OCI-LY1 (cell line): ENCODE data around the gene SOCS7.

Experiments
- H2AFZ ChIP-seq: fragments of 200-600 bp; sonication (generic), shearing (Covaris generic); 2 replicates; pipeline ENCODE4 v1.6.0; 2014; ENCODE audit warnings: antibody characterized with exemption, mild to moderate bottlenecking, low read length
- H3F3A ChIP-seq: fragments of 200-600 bp; sonication (generic), shearing (Covaris generic); 2 replicates; pipeline ENCODE4 v1.6.0; 2014; ENCODE audit warnings: mild to moderate bottlenecking, antibody characterized with exemption, low read length, moderate library complexity; ENCODE audit not compliant: insufficient read depth
- H3K27ac ChIP-seq: fragments of 200-600 bp; sonication (generic); 2 replicates; pipeline ENCODE4 v1.5.1; 2014; ENCODE audit warnings: low read length, mixed run types, mild to moderate bottlenecking, low read depth; ENCODE audit not compliant: poor library complexity, severe bottlenecking
- H3K27me3 ChIP-seq: fragments of 200-600 bp; sonication (generic); 2 replicates; pipeline ENCODE4 v1.6.0; 2014; ENCODE audit warnings: antibody characterized with exemption, mild to moderate bottlenecking, low read length, moderate library complexity; ENCODE audit not compliant: insufficient read depth
- H3K36me3 ChIP-seq: fragments of 200-600 bp; sonication (generic); 2 replicates; pipeline ENCODE4 v1.6.1; 2014; ENCODE audit warnings: mild to moderate bottlenecking, antibody characterized with exemption, low read length, moderate library complexity, mixed read lengths; ENCODE audit not compliant: insufficient read depth
- H3K4me1 ChIP-seq: fragments of 200-600 bp; sonication (generic); 2 replicates; pipeline ENCODE4 v1.5.1; 2014; ENCODE audit warnings: mild to moderate bottlenecking, low read length, moderate library complexity; ENCODE audit not compliant: insufficient read depth, severe bottlenecking
- H3K4me2 ChIP-seq: fragments of 200-600 bp; sonication (generic), shearing (Covaris generic); 2 replicates; pipeline ENCODE4 v1.6.1; 2014; ENCODE audit warnings: low read length
- H3K4me3 ChIP-seq: fragments of 200-600 bp; sonication (generic); 2 replicates; pipeline ENCODE4 v1.5.1; 2014; ENCODE audit warnings: low read length, low read depth, mild to moderate bottlenecking, mixed read lengths; ENCODE audit not compliant: poor library complexity, severe bottlenecking
- H3K79me2 ChIP-seq: fragments of 200-600 bp; shearing (Covaris generic); 2 replicates; pipeline ENCODE4 v1.6.1; 2016; ENCODE audit warnings: mixed run types, low read length, mixed read lengths; ENCODE audit not compliant: insufficient read depth
- H3K9ac ChIP-seq: fragments of 200-600 bp; sonication (generic), shearing (Covaris generic); 2 replicates; pipeline ENCODE4 v1.6.1; 2014; ENCODE audit warnings: mild to moderate bottlenecking, low read length, mixed read lengths
- H3K9me2 ChIP-seq: fragments of 200-600 bp; sonication (generic), shearing (Covaris generic); 2 replicates; pipeline ENCODE4 v1.6.1; 2014; ENCODE audit warnings: low read depth, mild to moderate bottlenecking, low read length, mixed read lengths
- H3K9me3 ChIP-seq: fragments of 200-600 bp; shearing (Covaris generic); 2 replicates; pipeline ENCODE4 v1.6.1; 2014; ENCODE audit warnings: low read length, mixed read lengths
- H4K20me1 ChIP-seq: fragments of 200-600 bp; sonication (generic), shearing (Covaris generic); 2 replicates; pipeline ENCODE4 v1.6.0; 2016; ENCODE audit warnings: mild to moderate bottlenecking, low read length; ENCODE audit not compliant: insufficient read depth
- EZH2 ChIP-seq: fragments of 200-600 bp; sonication (generic), shearing (Covaris generic); IDR thresholded peaks from 2 replicates; pipeline ENCODE4 v1.8.0; 2017; ENCODE audit warnings: borderline replicate concordance, mixed run types, mild to moderate bottlenecking, antibody characterized with exemption, low read length, moderate library complexity, mixed read lengths
- TF ChIP-seq, protein P1 (sequence below): fragments of 200-600 bp; sonication (generic), shearing (Covaris generic); IDR thresholded peaks from 2 replicates; pipeline ENCODE4 v1.5.1; 2017; ENCODE audit warnings: mild to moderate bottlenecking, antibody characterized with exemption, low read length, moderate library complexity, mixed read lengths

The SOCS7 gene

DNA sequence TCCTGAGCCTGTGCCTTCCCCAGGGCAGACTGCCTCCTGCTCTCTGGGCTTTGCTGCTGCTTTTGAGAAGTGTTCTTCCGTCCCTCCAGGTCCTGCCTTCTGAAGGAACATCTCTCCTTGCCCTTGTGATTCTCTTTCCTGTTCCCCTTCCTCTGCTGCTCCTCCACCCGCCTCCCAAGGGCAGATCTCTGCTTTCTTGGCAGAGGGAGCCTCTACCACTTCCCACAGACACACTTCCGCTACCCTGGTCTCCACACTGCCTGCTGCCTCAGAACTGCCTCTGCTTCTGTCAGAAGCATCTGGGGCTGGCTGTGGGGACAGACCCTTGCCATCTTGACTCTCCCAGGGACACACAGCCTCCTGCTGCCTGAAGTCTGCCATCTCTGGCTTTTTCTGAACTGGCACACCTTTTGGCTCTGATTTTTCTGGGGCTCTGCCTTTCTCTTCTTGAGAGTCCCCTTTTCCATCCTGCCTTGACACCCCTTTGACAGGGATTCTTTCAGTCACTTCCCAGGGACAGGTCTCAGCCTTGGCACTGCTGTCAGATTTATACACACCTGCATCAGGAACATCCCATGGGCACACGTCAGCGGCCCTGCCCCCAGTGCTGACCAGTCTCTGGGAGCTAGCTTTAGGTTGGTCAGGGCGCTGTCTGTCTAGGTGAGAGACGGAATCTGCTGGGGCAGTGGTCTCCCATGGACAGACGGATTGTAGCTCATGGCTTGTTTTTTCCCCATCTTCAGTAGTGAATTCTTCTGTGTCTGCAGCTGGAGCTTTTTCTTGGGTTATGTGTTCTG, 24.4 kb upstream of the SOCS7 start:
- Histone ChIP-seq H3K9ac (no peak overlapping the region), H3K27me3 (no peaks in the 10 kb centered on the region), H4K20me1 (no peaks in the 10 kb centered on the region), H3F3A (no peaks in the 10 kb centered on the region), H3K4me3 (no peak overlapping the region), H3K27ac (no peak overlapping the region), H3K4me2 (no peak overlapping the region), H2AFZ (no peak overlapping the region), H3K4me1 (peaks cover 11% of the 10 kb centered on the region), H3K79me2 (no peaks in the 10 kb centered on the region), H3K9me3 (no peaks in the 10 kb centered on the region), H3K9me2 (no peaks in the 10 kb centered on the region), H3K36me3 (peaks cover 20% of the 10 kb centered on the region)
- TF ChIP-seq, protein P1, sequence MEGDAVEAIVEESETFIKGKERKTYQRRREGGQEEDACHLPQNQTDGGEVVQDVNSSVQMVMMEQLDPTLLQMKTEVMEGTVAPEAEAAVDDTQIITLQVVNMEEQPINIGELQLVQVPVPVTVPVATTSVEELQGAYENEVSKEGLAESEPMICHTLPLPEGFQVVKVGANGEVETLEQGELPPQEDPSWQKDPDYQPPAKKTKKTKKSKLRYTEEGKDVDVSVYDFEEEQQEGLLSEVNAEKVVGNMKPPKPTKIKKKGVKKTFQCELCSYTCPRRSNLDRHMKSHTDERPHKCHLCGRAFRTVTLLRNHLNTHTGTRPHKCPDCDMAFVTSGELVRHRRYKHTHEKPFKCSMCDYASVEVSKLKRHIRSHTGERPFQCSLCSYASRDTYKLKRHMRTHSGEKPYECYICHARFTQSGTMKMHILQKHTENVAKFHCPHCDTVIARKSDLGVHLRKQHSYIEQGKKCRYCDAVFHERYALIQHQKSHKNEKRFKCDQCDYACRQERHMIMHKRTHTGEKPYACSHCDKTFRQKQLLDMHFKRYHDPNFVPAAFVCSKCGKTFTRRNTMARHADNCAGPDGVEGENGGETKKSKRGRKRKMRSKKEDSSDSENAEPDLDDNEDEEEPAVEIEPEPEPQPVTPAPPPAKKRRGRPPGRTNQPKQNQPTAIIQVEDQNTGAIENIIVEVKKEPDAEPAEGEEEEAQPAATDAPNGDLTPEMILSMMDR: no peak
- TF ChIP-seq EZH2: no peak

- Histone ChIP-seq H3K9ac (no peak overlapping the region), H3K4me1 (peaks cover 11% of the 10 kb centered on the region), H3K4me3 (no peak overlapping the region), H3K79me2 (no peaks in the 10 kb centered on the region), H2AFZ (no peak overlapping the region), H3K9me3 (no peaks in the 10 kb centered on the region), H3F3A (no peaks in the 10 kb centered on the region), H3K27ac (no peak overlapping the region), H3K9me2 (no peaks in the 10 kb centered on the region), H3K4me2 (no peak overlapping the region), H3K36me3 (peaks cover 14% of the 10 kb centered on the region), H4K20me1 (no peaks in the 10 kb centered on the region), H3K27me3 (no peaks in the 10 kb centered on the region)
- TF ChIP-seq, protein P1: no peak
- no peak for TF ChIP-seq EZH2
Observed at GRCh38 chr17:38327936-38328335, 23.7 kb upstream of the SOCS7 start.

DNA sequence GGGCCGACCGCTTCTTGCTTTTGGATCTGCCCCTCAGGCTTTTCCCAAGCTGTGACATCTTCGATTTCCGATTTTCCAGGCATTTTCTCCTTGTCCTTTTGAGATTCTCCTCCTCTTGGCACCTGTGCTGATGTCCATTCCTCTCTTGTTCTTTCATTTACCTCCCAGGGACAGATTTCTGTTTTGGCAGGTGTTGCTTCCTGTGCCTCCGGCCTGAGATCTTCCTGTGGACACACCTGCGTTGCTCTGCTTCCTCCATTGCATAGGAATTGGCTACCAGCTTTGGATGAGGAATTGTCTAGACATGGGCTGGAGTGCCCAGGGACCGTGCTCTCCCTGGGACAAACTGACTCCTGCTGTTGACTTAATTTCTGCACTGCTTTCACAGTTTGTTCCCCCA, 23.0 kb upstream of the SOCS7 start:
- no peak overlapping the region for H3K4me2 ChIP-seq

More for the DNA sequence above, 23.0 kb upstream of the SOCS7 start:
- TF ChIP-seq EZH2: no peak
- TF ChIP-seq, protein P1: no peak
- no peaks in the 10 kb centered on the region for H3K9me2 ChIP-seq
- H3F3A ChIP-seq: no peaks in the 10 kb centered on the region
- H3K79me2 ChIP-seq: no peaks in the 10 kb centered on the region
- no peak overlapping the region for H2AFZ ChIP-seq
- peaks cover 7% of the 10 kb centered on the region; the same call in 1 of the 2 replicates for H3K36me3 ChIP-seq
- H3K9me3 ChIP-seq: no peaks in the 10 kb centered on the region
- no peak overlapping the region for H3K9ac ChIP-seq
- H4K20me1 ChIP-seq: no peaks in the 10 kb centered on the region
- H3K27ac ChIP-seq: no peak overlapping the region
- H3K27me3 ChIP-seq: no peaks in the 10 kb centered on the region
- peaks cover 11% of the 10 kb centered on the region for H3K4me1 ChIP-seq
- H3K4me3 ChIP-seq: no peak overlapping the region
